HG03095 (cell line): ENCODE measurements around the gene LYZL1.
"Not testable (repeated sequence)": the region's sequence is repeated elsewhere in the genome, so short reads cannot be mapped to it uniquely, and the experiment has no call there.

Experiments
- ATAC-seq: cut with Tn5 transposase; IDR thresholded peaks from one replicate; pipeline ENCODE4 v1.9.1; 2021; ENCODE audit warnings: moderate library complexity; ENCODE audit not compliant: unreplicated experiment

The LYZL1 gene

DNA sequence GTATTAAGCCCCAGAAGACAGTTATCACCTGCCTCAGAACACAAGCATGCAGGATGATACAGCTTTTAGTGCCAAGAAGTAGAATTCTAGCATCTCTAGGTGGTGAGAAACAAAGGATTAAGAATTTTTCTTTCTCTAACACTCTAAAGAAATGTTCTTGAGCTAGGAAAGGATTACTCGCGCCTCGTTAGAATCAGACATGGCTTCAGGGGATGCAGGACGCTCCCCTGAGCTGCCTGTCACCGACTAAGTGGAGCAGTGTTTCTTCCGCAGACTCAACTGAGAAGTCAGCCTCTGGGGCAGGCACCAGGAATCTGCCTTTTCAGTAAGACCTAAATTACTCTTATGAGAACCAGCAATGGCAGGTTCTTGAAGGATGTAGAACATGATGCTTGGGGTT is at the start of gene LYZL1:
Gene LYZL1, plus strand, starts transcription at position 165 of the 400 bp plus-strand sequence. CDS start 2,798 bp downstream, outside the sequence.
- not testable (repeated sequence) for ATAC-seq

DNA sequence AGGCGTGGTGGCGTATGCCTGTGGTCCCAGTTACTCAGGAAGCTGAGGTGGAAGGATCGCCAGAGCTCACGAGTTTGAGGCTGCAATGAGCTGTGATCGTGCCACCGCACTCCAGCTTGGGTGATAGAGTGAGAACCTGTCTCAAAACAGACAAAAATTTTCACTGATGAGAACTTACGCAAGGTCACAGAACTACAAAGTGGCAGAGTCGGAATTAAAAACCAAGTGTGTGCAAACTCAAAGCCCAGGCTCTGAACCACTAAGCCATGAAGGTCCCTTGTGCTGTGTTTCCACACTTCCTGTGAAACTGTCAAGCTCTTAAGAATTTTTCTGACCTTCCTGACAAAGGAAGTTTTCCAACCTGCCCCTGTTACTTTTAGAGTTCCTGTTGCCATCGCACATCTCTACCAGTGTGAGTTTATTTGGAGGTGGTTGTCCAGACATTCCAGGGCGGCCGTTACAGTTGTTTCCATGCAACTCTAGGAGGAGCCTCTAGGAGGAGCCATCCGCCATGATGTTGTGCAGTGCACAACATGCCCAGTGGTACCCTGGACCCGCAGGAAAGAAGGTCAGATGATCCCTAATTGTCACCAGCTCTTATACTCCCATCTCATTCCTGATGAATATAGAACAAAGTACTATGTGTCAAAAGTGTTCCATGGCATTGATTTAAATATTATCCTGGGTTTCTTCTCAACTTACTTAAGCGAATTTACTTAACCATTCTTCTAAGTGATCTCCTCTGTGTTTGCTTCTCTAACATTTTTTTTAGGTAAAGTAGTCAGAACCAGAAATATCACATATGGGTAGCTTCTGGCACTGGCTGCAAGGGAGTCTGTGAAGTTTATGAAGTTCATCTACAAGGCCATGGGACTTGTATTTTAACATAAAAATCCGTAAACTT is 49.0 kb upstream of the LYZL1 start:
- ATAC-seq: no peak

- no peak for ATAC-seq
Observed at GRCh38 chr10:29240986-29241660, 47.7 kb upstream of the LYZL1 start.

GRCh38 chr10:29241925-29242324 is 46.9 kb upstream of the LYZL1 start:
- no peak for ATAC-seq

- ATAC-seq: no peak
Observed at GRCh38 chr10:29243066-29243465, 45.8 kb upstream of the LYZL1 start.

DNA sequence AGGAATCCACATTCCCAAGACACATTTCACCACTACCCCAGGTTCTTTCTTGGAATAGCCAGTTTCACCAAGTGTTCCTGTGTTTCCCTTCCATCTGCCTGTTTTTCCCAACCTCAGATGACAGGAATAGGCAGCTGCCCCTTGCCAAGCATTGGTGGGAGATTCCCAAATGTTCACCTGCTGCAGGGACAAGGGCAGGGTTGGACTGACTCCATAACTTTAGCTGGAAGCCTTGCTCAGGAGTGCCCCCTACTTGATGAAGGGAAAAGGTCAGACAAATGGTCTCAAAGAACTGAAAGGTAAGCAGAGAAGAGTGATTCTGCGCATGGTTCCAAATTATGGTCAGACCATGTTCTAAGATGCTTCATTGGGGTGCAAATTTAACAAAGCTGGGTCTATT is 45.1 kb upstream of the LYZL1 start:
- no peak for ATAC-seq

DNA sequence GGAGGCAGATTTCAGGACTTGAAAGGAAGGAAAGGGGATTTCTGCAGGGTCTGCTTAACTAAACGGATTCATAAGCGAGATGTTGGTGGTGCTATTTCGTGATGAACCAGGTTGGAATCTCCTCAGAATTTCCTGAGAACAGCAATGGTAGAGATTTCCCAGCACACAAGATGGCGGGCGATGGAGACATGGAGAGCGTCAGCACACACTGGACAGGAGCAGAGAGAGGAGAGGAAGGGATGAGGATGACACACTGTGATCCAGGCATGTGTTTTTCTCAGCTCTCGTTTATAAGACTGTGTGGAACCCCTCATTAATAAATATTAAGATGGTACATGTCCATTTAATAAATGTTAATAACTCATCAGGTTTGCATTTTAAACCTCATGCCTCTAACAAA is 43.9 kb upstream of the LYZL1 start:
- no peak for ATAC-seq

GRCh38 chr10:29245476-29245875 is 43.4 kb upstream of the LYZL1 start:
- no peak for ATAC-seq

GRCh38 chr10:29246449-29246848 is 42.4 kb upstream of the LYZL1 start:
- ATAC-seq: no peak

GRCh38 chr10:29248158-29248557 is 40.7 kb upstream of the LYZL1 start:
- ATAC-seq: no peak

DNA sequence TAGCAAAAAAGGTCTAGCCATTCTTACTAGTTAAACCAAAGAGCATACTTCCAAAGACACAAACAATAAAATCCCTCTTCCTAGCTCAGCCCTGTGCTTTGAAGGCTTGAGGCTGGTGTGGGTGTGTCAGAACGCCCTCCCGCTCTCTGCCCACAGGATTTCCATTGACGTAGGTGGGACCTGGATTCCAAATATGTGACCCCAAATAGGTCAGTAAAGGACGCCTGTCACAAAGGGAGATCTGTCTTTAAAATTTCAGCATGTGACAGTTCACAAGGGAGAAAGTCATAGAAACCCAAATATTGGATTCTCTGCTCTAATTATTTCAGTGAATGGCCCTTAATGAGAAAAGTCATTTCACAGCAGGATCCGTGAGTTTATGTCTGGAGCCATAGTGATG is 39.9 kb upstream of the LYZL1 start:
- ATAC-seq: no peak

DNA sequence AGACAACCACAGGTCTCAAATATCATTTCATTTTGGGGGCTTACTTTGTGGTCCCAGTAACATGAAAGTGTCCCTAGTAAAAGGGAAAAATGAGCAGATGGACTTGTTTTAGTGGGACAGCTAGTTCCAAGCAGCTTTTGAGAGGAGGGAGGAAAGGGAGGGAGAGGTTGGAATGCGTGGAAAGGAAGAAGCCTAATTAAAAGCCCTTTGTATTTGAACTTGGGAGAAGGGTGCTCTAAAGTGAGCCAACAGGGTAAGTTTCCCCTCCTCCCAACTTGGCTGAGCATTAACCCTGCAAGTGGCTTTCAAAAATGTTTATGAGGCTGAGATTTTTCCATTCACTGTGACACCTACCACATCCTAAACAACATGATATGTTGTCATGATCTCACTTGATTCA is 38.8 kb upstream of the LYZL1 start:
- ATAC-seq: no peak

DNA sequence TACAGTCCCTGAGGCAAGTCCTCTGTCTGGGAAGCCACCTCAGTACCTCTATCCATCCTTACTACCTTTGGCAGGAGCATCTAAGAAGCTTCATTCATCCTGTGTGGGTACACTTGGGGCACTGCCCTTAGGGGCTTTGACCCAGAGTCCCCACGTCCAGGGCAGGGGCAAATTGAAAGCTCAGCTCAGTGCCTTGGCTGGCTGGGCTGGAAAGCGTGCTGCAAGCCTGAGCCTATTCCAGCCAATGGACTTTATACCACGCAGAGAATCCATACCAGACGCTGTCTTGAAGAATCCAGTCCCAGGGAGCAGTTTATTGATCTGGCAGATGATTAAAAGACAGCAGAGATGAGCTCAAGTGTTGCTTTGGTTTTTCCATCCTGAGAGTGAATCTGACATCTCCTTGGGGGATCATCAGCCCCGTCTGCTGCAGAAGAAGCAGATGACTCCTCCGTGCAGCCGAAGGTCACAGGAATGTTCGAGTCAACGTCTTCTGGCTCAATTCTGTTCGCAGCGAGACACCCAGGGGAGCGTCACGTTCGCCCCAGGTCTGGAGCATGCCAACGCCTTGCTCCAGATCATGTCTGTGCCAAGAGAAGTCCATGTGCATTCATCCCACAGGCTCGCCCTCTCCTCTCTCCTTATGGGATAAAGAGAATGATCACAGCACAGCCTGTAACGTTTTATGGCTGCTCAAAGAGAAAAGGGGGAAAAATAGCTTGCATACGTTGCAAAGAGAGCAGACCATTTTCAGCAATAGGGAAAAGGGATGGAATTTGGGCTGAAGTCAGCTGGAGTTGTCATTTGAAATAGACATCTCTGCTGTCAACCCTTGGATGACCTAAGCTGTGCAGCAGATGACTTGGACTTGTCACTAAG is 35.8 kb upstream of the LYZL1 start:
- no peak for ATAC-seq

DNA sequence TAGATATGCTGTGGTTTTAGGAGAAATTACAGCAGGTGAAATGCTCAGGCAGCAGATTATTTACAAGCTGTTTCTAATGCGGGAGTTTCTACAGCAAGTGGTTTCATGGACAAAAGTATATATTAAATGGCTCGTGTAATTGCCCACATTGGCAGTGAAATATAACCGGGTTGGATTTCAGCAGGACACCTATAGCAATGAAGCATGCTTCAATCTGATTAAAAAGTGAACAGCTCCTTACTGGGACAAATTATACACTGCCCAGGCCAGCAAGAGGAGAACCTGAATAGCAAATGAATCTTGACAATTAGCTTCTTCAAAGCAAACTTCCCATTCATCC is 35.2 kb upstream of the LYZL1 start:
- no peak for ATAC-seq

- no peak for ATAC-seq
Observed at GRCh38 chr10:29254123-29255046, 34.5 kb upstream of the LYZL1 start.

GRCh38 chr10:29255104-29255503 is 33.8 kb upstream of the LYZL1 start:
- no peak for ATAC-seq

- no peak for ATAC-seq
Observed at GRCh38 chr10:29256019-29256418, 32.9 kb upstream of the LYZL1 start.

DNA sequence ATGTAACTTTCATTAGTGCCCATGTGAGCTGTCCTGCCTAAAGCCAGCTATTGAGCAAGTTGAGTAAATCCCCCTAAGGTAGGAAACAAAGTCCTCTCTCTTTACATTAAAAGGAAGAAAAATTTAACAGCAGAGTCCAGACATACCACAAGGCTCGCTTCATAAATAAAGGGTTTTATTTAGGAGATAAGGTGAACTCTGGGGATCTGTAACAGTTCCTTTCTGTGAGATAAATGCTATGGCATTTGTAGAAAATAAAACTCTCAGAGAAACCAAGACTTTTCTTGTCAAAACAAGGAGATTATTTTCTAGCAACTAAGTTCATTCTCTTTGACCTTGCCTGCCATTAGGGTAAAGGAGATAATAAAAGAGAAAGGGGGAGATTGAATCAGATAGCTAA is 32.3 kb upstream of the LYZL1 start:
- no peak for ATAC-seq

DNA sequence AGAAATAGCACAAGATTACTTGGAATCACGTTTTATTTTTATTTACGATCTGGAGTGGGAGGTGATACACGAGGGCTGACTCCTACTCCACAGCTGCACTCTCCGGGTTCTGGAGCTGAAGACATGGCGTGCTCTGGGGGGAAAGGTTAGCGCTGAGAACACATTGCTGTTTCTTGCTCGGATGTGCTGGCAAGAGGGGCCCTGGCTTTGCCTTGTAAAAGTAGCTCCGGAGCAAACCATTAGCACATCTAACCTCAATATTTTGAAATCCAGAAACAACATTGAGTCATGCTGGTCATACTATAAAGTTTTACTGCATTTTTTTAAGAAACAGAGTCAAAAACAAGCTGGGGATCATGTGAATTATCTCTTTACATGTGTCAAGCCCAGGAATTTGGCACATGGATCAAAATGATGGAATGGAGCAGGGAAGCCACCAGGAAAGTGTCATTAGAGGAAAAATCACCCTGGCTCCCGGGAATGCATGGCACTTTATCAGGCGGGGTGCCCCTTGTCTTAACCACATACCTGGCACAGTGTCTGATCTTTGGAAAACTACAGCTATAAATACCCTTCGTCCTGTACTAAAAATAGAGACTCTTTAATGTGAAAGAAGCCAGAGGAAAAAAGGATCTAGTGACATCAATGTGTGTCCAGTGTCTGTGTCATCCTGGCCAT is 31.6 kb upstream of the LYZL1 start:
- ATAC-seq: no peak

- no peak for ATAC-seq
Observed at GRCh38 chr10:29257784-29258135, 31.1 kb upstream of the LYZL1 start.
